Esophagus (tissue), 2 donors: ENCODE data around the gene ANO9. TPM values are rescaled to one million over a fixed set of nuclear protein-coding genes. Genes with fewer than 3 reads are reported as not detected.
A peak's percentile ranks its signal among the peaks of the same experiment; 100 is the strongest.
"Not testable (repeated sequence)": the region's sequence is repeated elsewhere in the genome, so short reads cannot be mapped to it uniquely, and the experiment has no call there.

ENCODE experiments used
- H3K27ac ChIP-seq, 2 donors: one replicate each; pipeline ENCODE4 v1.5.1; 2013; ENCODE audit warnings: low read depth in 2 of 2, mild to moderate bottlenecking in 2 of 2, inconsistent platforms in 1 of 2, low read length in 1 of 2, moderate library complexity in 1 of 2
- H3K27me3 ChIP-seq, 2 donors: one replicate each; pipeline ENCODE4 v1.6.1; 2013; ENCODE audit warnings: low read length in 2 of 2, control low read depth in 1 of 2, mild to moderate bottlenecking in 1 of 2; ENCODE audit not compliant: insufficient read depth in 2 of 2, control insufficient read depth in 1 of 2
- H3K36me3 ChIP-seq, 2 donors: one replicate each; pipeline ENCODE4 v1.6.1; 2013; ENCODE audit warnings: low read length in 1 of 2; ENCODE audit not compliant: control insufficient read depth in 2 of 2, insufficient read depth in 2 of 2
- H3K4me1 ChIP-seq, 2 donors: one replicate each; pipeline ENCODE4 v1.6.1; 2013; ENCODE audit warnings: low read length in 1 of 2; ENCODE audit not compliant: control insufficient read depth in 2 of 2, insufficient read depth in 2 of 2
- H3K4me3 ChIP-seq, 2 donors: one replicate each; pipeline ENCODE4 v1.5.1; 2013; ENCODE audit warnings: low read length in 2 of 2, mild to moderate bottlenecking in 2 of 2, low read depth in 1 of 2, moderate library complexity in 1 of 2
- H3K9me3 ChIP-seq, 2 donors: one replicate each; pipeline ENCODE4 v1.6.1; 2013; ENCODE audit warnings: mild to moderate bottlenecking in 2 of 2, low read depth in 1 of 2, low read length in 1 of 2, moderate library complexity in 1 of 2; ENCODE audit not compliant: control insufficient read depth in 2 of 2, insufficient read depth in 1 of 2
- WGBS, 2 donors: extraction: QIAGEN DNeasy Blood & Tissue Kit; methylation state at CpG; one replicate each; pipeline ENCODE4 v1.1.7; 2013; 5-methylcytosine and 5-hydroxymethylcytosine counted together
- polyA plus RNA-seq, 2 donors: library from polyadenylated mRNA; stranded (reverse); fragments of 200-250 nt; gene quantifications; one replicate each; pipeline ENCODE4 v1.2.3, GENCODE V29; 2013
- donor health status: healthy with polysubstance abuse.
- donor health status: Bipolar disorder and iron deficiency.

Gene ANO9
- polyA plus RNA-seq, 2 donors: 18.1 to 40.4 TPM

DNA sequence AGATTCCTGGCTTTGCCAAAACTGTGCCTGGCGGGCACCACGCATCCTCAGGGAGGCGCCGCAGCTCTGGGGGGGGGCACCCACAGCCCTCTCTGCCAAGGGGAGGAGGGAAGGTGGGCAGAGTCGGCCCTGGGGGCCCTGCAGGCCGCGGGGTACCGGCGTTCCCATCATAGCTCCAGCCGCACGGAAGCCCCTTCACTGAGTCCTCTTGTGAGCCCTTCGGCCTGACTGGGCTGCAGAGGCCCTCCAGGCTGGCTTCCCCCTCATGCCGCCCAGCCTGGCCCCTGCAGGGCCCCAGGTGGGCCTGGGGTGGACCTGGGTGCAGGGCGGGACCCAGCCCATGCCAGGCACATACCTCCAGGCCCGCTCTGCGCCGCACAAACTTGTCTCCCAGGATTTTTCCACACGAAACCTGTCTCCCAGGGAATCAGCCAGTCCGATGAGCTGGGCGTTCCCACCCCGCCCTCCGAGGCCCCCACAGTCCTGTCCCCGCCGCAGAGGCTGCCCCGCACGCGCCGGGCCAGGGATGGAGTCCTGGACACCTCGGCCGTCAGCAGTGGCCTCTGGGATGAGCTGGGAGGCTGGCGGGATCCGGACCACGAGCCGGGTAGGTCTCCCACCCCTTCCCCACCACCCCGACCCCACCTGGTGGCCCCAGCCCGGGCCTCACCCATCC, 49.6 kb downstream of the ANO9 start:
- peak overlapping the region; percentile 49 to 64 for H3K4me3 ChIP-seq
- WGBS, 2 donors: 52 to 71% methylated on average over 26 to 36 of the region's 36 CpGs
- H3K27me3 ChIP-seq: no peaks in the 10 kb centered on the region
- H3K9me3 ChIP-seq: no peaks in the 10 kb centered on the region
- H3K36me3 ChIP-seq: peaks cover 0 to 8% of the 10 kb centered on the region in 2 donors
- H3K27ac ChIP-seq: peak overlapping the region; percentile 90 to 98
- H3K4me1 ChIP-seq: peaks cover 0 to 13% of the 10 kb centered on the region in 2 donors

DNA sequence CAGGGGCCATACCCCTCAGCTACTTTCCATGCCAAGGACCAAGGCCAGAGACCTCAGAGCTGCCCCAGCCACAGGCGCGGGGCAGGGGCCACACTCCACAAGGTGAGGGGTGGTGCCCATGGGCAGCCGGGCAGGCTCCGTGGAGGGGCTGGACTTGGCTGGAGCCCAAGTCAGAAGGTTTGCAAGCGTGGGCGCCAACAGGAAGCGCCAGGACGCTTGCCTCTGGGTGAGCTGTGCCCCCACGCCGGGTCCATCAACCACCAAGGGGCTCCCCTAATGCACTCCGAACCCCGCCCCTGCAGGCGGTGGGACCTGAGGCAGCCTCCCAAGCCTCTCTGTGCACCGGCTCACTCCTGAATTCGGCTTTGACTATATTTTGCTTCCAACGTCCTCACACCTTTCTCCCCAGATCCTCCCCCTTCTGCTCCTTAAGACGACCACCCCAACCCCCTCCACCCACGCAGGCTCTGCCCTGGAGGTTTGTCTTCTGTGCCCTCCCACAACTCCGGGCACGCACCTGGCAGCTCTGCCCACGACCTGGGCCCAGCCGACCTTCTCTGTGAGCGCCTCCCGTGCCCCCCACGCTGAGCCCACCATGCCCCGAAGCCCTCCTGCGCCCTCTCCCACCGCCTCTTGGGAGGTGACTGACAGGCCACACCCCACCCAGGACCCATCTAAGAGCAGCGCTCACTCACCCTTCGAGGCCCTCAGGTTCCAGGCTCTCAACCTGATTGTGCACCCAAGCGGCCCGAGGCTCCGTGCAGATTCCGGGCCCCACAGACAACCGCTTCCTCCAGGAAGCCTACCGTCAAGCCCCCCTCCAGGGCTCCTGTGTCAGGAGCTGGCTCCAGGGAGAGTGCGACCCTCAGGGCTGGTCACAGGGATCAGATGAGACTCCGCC, 50.4 kb downstream of the ANO9 start:
- Histone ChIP-seq H3K27ac (peak overlapping the region in 1 of 2 donors; percentile 62), H3K9me3 (peaks cover 0 to 2% of the 10 kb centered on the region in 2 donors), H3K27me3 (no peaks in the 10 kb centered on the region), H3K4me3 (peak overlapping the region; percentile 49 to 64), H3K4me1 (peaks cover 0 to 6% of the 10 kb centered on the region in 2 donors), H3K36me3 (peaks cover 0 to 3% of the 10 kb centered on the region in 2 donors)
- WGBS, 2 donors: 43 to 64% methylated on average over 36 to 38 of the region's 38 CpGs

DNA sequence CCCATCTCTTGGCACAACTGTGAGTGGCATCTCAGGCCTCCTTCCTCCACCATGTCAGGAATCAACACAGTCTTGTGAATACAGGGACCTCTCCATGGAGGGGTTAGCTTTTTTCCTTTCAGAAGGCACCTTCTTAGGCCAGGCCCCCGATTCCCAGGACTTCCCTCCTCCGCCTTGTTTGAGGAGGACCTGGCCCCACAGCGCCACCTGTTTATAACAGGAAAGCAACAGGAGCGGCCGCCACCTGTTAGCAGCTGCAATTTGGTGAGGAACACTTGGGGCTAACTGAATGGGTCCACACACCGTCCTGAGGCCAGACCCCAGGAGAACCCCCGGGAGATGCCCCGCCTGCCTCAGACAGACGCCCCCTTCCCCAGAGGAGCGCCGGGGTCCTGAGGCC, 51.6 kb downstream of the ANO9 start:
- H3K27ac ChIP-seq: no peak overlapping the region
- H3K27me3 ChIP-seq: no peaks in the 10 kb centered on the region
- peaks cover 0 to 2% of the 10 kb centered on the region in 2 donors for H3K4me1 ChIP-seq
- peaks cover 0 to 7% of the 10 kb centered on the region in 2 donors for H3K9me3 ChIP-seq
- H3K36me3 ChIP-seq: no peaks in the 10 kb centered on the region
- WGBS, 2 donors: 40 to 56% methylated on average over 7 to 11 of the region's 11 CpGs
- H3K4me3 ChIP-seq: no peak overlapping the region

DNA sequence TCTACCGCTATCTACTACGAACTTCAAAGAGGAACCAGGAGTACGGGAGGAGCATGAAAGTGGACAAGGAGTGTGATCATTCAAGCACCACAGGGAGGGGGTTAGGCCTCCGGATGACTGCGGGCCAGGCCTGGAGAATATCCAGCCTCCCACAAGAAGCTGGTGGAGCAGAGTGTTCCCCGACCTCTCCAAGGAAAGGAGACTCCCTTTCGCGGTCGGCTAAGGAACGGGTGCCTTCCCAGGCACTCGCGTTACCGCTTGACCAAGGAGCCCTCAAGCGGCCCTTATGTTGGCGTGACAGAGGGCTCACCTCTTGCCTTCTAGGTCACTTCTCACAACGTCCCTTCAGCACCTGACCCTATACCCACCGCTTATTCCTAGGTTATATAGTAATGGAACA, 52.4 kb downstream of the ANO9 start:
- H3K27me3 ChIP-seq, H3K27ac ChIP-seq, H3K9me3 ChIP-seq, H3K4me3 ChIP-seq, H3K4me1 ChIP-seq, H3K36me3 ChIP-seq: not testable (repeated sequence)
- 74 to 79% methylated on average over 11 to 17 of the region's 17 CpGs for WGBS, 2 donors

DNA sequence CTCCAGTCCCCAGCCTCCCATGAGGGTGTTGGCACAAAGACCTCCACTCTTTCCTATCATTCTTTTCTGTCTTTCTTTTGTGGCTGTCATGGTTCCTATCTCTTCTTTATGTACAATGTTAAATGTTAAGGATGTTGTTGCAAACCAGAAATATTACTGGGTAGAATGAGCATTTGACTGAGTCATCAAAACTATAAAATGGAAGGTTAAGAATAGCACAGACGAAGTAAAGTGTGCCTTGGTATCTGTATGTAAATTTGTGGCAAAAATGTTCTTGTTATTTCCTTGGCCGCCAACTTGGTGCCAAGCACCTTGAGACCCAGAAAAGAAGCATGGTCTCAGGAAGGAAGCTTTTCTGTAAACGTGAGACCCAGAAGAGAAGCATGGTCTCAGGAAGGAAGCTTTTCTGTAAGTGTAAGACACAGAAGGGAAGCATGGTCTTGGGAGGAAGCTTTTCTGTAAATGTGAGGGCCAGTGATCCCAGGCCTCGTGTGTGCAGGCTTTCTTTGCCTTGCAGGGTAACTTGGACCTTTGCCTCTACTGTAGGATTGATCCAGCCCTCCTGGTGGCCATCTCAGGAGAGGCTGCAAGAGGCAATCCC, 54.5 kb downstream of the ANO9 start:
- Histone ChIP-seq H3K36me3 (peaks cover 0 to 2% of the 10 kb centered on the region in 2 donors), H3K27me3 (no peaks in the 10 kb centered on the region), H3K4me3 (no peak overlapping the region), H3K27ac (no peak overlapping the region), H3K9me3 (peaks cover 0 to 7% of the 10 kb centered on the region in 2 donors), H3K4me1 (peaks cover 0 to 2% of the 10 kb centered on the region in 2 donors)
- 67 to 72% methylated on average over 4 of the region's 4 CpGs for WGBS, 2 donors

DNA sequence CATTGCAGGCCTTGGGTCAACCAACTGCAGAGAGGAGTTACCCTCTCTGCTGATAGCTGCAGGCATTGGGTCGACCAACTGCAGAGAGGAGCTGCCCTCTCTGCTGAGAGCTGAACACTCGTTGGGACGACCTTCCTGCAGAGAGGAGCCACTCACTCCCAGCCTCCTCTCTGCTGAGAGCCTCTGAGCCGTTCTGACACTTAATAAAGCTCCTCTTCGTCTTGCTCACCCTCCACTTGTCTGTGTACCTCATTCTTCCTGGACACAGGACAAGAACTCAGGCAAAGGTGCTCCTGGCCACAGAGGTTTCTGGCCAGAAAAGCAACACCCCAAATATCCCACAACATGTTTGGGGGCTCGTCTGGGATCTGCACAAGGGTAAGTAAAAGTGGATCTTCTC, 55.3 kb downstream of the ANO9 start:
- Histone ChIP-seq H3K4me1 (peaks cover 0 to 2% of the 10 kb centered on the region in 2 donors), H3K36me3 (peaks cover 0 to 5% of the 10 kb centered on the region in 2 donors), H3K27me3 (no peaks in the 10 kb centered on the region), H3K4me3 (no peak overlapping the region), H3K27ac (no peak overlapping the region), H3K9me3 (peaks cover 0 to 7% of the 10 kb centered on the region in 2 donors)
- 92 to 93% methylated on average over 6 of the region's 6 CpGs for WGBS, 2 donors

DNA sequence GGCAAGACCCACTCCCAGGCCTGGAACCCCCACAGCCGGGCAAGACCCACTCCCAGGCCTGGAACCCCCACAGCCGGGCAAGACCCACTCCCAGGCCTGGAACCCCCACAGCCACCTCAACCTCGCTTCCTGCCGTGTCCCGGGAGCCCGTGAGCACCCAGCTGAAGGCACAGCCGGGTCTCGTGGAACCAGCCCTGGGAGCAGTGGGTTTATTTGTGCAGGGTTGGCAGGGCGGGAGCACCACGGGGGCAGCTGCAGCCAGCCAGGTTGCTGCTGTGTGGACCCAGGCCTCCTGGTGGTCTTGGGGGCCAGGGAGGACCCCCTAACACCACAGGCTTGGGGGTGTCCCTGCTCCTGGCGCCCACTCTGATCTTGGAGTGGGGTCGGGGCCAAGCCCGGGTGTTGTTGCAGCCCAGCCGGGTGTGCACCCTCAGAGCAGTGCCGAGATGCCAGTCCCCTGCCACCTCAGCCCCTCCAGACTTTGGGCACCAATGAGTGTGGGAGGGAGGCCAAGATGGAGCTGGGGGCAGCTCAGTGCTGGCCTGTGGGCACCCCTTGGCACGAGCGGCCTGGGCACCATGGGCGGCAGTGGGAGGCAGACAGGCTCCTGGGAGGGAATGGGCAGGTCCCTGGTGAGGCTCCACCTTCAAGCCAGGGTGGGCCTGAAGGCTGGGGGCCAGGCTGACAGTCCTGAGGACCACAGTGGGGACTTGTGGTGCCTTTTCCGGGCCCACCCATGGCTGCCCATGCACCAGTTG, 56.0 kb downstream of the ANO9 start:
- H3K36me3 ChIP-seq: peaks cover 0 to 5% of the 10 kb centered on the region in 2 donors
- H3K27ac ChIP-seq: no peak overlapping the region
- H3K27me3 ChIP-seq: no peaks in the 10 kb centered on the region
- H3K4me3 ChIP-seq: no peak overlapping the region
- WGBS, 2 donors: 93% methylated on average over 18 to 19 of the region's 19 CpGs
- H3K9me3 ChIP-seq: peaks cover 0 to 7% of the 10 kb centered on the region in 2 donors
- peaks cover 0 to 2% of the 10 kb centered on the region in 2 donors for H3K4me1 ChIP-seq

DNA sequence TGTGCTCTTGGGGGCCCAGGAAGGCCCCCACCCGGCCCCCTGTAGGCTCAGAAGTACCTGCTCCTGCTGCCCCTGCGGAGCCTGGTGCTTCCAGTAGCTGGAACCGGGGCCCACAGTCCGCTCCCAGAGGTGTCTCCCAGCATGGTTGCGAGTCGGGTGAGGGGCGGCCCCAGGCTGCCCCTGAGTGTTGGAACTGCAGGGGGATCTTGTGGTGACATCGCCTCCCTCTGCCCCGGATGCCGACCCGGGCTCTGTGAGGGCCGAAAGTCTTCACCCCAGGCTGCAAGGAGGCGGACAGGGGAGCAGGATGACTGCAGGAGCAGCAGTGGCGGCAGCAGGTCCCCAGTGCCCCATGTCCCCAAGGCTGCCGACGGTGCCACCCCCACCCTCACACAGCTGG, 57.3 kb downstream of the ANO9 start:
- WGBS, 2 donors: 87 to 88% methylated on average over 16 of the region's 16 CpGs
- Histone ChIP-seq H3K36me3 (peaks cover 0 to 9% of the 10 kb centered on the region in 2 donors), H3K4me3 (no peak overlapping the region), H3K9me3 (peaks cover 0 to 7% of the 10 kb centered on the region in 2 donors), H3K27me3 (no peaks in the 10 kb centered on the region), H3K4me1 (no peaks in the 10 kb centered on the region), H3K27ac (no peak overlapping the region)

DNA sequence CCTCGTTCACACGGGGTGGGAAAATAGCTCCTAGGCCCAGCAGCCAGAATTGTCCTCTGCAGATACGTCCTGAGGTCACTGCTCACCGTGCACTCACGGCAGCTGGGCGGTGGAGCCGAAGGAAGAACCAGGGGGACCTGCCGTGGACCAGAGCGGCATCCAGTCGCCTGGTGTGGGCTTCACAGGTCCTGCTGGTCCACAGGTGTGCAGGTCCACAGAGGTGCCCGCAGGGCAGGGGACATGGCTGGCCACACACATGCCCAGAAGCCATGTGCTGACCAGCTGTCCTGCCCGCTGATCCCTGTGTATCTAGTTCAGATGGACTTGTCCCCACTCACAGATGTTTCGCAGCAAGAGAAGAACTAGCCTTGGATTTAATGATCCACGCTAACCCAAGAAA, 58.4 kb downstream of the ANO9 start:
- peaks cover 0 to 12% of the 10 kb centered on the region in 2 donors for H3K36me3 ChIP-seq
- H3K27me3 ChIP-seq: no peaks in the 10 kb centered on the region
- WGBS, 2 donors: 86 to 91% methylated on average over 14 of the region's 14 CpGs
- no peaks in the 10 kb centered on the region for H3K4me1 ChIP-seq
- peaks cover 0 to 7% of the 10 kb centered on the region in 2 donors for H3K9me3 ChIP-seq
- no peak overlapping the region for H3K27ac ChIP-seq
- no peak overlapping the region for H3K4me3 ChIP-seq
